H9 (cell line): Measurements from ENCODE around the gene RBM45. TPM values are rescaled to one million over a fixed set of nuclear protein-coding genes. Genes with fewer than 3 reads are reported as not detected.

Experiments
- DNase-seq: peaks from one replicate; pipeline ENCODE4 v3.0.0-alpha.2; 2017
- H2AFZ ChIP-seq: one replicate; pipeline ENCODE4 v1.6.1; 2013; ENCODE audit warnings: mild to moderate bottlenecking, low read length, control low read depth, moderate library complexity
- H2AK5ac ChIP-seq: 2 replicates; pipeline ENCODE4 v1.6.1; 2013; ENCODE audit warnings: low read length, control low read depth, mixed read lengths; ENCODE audit not compliant: insufficient read length
- H2BK120ac ChIP-seq: one replicate; pipeline ENCODE4 v1.6.1; 2013; ENCODE audit warnings: low read depth, mild to moderate bottlenecking, low read length, control low read depth, inconsistent platforms; ENCODE audit not compliant: poor library complexity, severe bottlenecking
- H2BK12ac ChIP-seq: 2 replicates; pipeline ENCODE4 v1.6.1; 2013; ENCODE audit warnings: low read length, control low read depth, mixed read lengths, low read depth; ENCODE audit not compliant: insufficient read length
- H2BK15ac ChIP-seq: 2 replicates; pipeline ENCODE4 v1.6.1; 2013; ENCODE audit warnings: low read depth, low read length, control low read depth
- H2BK20ac ChIP-seq: one replicate; pipeline ENCODE4 v1.6.1; 2013; ENCODE audit warnings: low read depth, mild to moderate bottlenecking, low read length, control low read depth, inconsistent platforms; ENCODE audit not compliant: poor library complexity, severe bottlenecking
- H2BK5ac ChIP-seq: 2 replicates; pipeline ENCODE4 v1.6.1; 2013; ENCODE audit warnings: low read length, control low read depth, mixed read lengths; ENCODE audit not compliant: insufficient read length
- H3K14ac ChIP-seq: 2 replicates; pipeline ENCODE4 v1.6.1; 2013; ENCODE audit warnings: low read length, control low read depth; ENCODE audit not compliant: insufficient read depth
- H3K18ac ChIP-seq: 2 replicates; pipeline ENCODE4 v1.6.1; 2013; ENCODE audit warnings: low read depth, mild to moderate bottlenecking, mixed read lengths, low read length, control low read depth; ENCODE audit not compliant: insufficient read length
- H3K23ac ChIP-seq: 2 replicates; pipeline ENCODE4 v1.6.1; 2013; ENCODE audit warnings: low read length, control low read depth, mixed read lengths, low read depth; ENCODE audit not compliant: insufficient read length
- H3K23me2 ChIP-seq: 2 replicates; pipeline ENCODE4 v1.6.1; 2013; ENCODE audit warnings: low read depth, mild to moderate bottlenecking, mixed read lengths, low read length, control low read depth; ENCODE audit not compliant: insufficient read length, poor library complexity, severe bottlenecking
- H3K27ac ChIP-seq: 2 replicates; pipeline ENCODE4 v1.5.1; 2013; ENCODE audit warnings: low read length, control low read depth, mixed read lengths, low read depth; ENCODE audit not compliant: insufficient read length
- H3K27me3 ChIP-seq: 2 replicates; pipeline ENCODE4 v1.6.1; 2013; ENCODE audit warnings: low read length, control low read depth, inconsistent platforms; ENCODE audit not compliant: insufficient read depth
- H3K4ac ChIP-seq: 2 replicates; pipeline ENCODE4 v1.6.1; 2013; ENCODE audit warnings: low read depth, mild to moderate bottlenecking, control low read depth, inconsistent platforms, low read length, moderate library complexity
- H3K4me1 ChIP-seq: 2 replicates; pipeline ENCODE4 v1.6.1; 2013; ENCODE audit warnings: low read length, control low read depth, inconsistent platforms; ENCODE audit not compliant: insufficient read depth
- H3K4me2 ChIP-seq: 2 replicates; pipeline ENCODE4 v1.6.1; 2013; ENCODE audit warnings: low read length, control low read depth, mixed read lengths; ENCODE audit not compliant: insufficient read length, insufficient read depth
- H3K56ac ChIP-seq: 2 replicates; pipeline ENCODE4 v1.6.1; 2013; ENCODE audit warnings: low read depth, mild to moderate bottlenecking, mixed read lengths, low read length, control low read depth; ENCODE audit not compliant: insufficient read length
- H3K79me1 ChIP-seq: 2 replicates; pipeline ENCODE4 v1.6.1; 2013; ENCODE audit warnings: low read depth, mild to moderate bottlenecking, moderate library complexity, low read length, control low read depth, inconsistent platforms; ENCODE audit not compliant: insufficient read depth, poor library complexity, severe bottlenecking
- H3K79me2 ChIP-seq: 2 replicates; pipeline ENCODE4 v1.6.1; 2013; ENCODE audit warnings: low read length, control low read depth, inconsistent platforms; ENCODE audit not compliant: insufficient read depth
- H3K9ac ChIP-seq: 2 replicates; pipeline ENCODE4 v1.6.1; 2013; ENCODE audit warnings: low read length, control low read depth, mixed read lengths; ENCODE audit not compliant: insufficient read length; ENCODE audit errors: extremely low read depth
- H3K9me3 ChIP-seq: one replicate; pipeline ENCODE4 v1.6.1; 2013; ENCODE audit warnings: low read depth, low read length, inconsistent platforms; ENCODE audit not compliant: control insufficient read depth
- H3T11ph ChIP-seq: one replicate; pipeline ENCODE4 v1.6.1; 2013; ENCODE audit warnings: mild to moderate bottlenecking, low read length, control low read depth, inconsistent platforms
- H4K20me1 ChIP-seq: one replicate; pipeline ENCODE4 v1.6.1; 2013; ENCODE audit not compliant: control insufficient read depth, insufficient read length, insufficient read depth
- H4K5ac ChIP-seq: 2 replicates; pipeline ENCODE4 v1.6.1; 2013; ENCODE audit warnings: low read depth, mild to moderate bottlenecking, mixed read lengths, low read length, control low read depth; ENCODE audit not compliant: insufficient read length
- H4K8ac ChIP-seq: replicated peaks from 2 replicates; pipeline ENCODE4 v1.6.1; 2013; ENCODE audit warnings: low read length, control low read depth, mixed read lengths, low read depth; ENCODE audit not compliant: insufficient read length
- H4K91ac ChIP-seq: 2 replicates; pipeline ENCODE4 v1.6.1; 2013; ENCODE audit warnings: low read depth, mild to moderate bottlenecking, moderate library complexity, mixed read lengths, low read length, control low read depth; ENCODE audit not compliant: insufficient read length
- H3K27ac Mint-ChIP-seq, 3 experiments: 2 replicates in 2 of 3; 3 replicates in 1 of 3; pipeline ENCODE4 v1.8.0; 2020 to 2021; ENCODE audit warnings: mixed read lengths in 3 of 3, mild to moderate bottlenecking in 1 of 3, moderate library complexity in 1 of 3
- H3K27me3 Mint-ChIP-seq: 2 replicates; pipeline ENCODE4 v1.8.0; 2021; ENCODE audit warnings: low read depth, mild to moderate bottlenecking, moderate library complexity, mixed read lengths
- H3K36me3 Mint-ChIP-seq, 3 experiments: 2 replicates in 2 of 3; 3 replicates in 1 of 3; pipeline ENCODE4 v1.8.0; 2020 to 2021; ENCODE audit warnings: low read depth in 3 of 3, mixed read lengths in 3 of 3; ENCODE audit not compliant: insufficient read depth in 1 of 3
- H3K4me1 Mint-ChIP-seq, 2 experiments: 2 replicates each; pipeline ENCODE4 v1.8.0; 2020; ENCODE audit warnings: mixed read lengths in 2 of 2
- H3K4me3 Mint-ChIP-seq, 2 experiments: 2 replicates in 1 of 2; 3 replicates in 1 of 2; pipeline ENCODE4 v1.8.0; 2020 to 2021; ENCODE audit warnings: mild to moderate bottlenecking in 2 of 2, mixed read lengths in 2 of 2, moderate library complexity in 1 of 2
- H3K9me3 Mint-ChIP-seq, 2 experiments: 2 replicates in 1 of 2; 3 replicates in 1 of 2; pipeline ENCODE4 v1.8.0; 2020; ENCODE audit warnings: mild to moderate bottlenecking in 2 of 2, mixed read lengths in 2 of 2, moderate library complexity in 1 of 2
- total RNA-seq: library from RNA; stranded (reverse); gene quantifications from 2 replicates; pipeline ENCODE4 v1.2.1, GENCODE V29; 2021
- TF ChIP-seq, protein P1 (sequence below): fragments of 200-600 bp; sonication (generic); conservative IDR thresholded peaks from 3 replicates; pipeline ENCODE4 v1.8.0; 2021; ENCODE audit warnings: antibody characterized with exemption, mild to moderate bottlenecking

Gene RBM45
- total RNA-seq, 1 experiment from 2014 or later = 13.9 TPM

GRCh38 chr2:178115271-178115670 is 3.0 kb downstream of the RBM45 start:
- Histone ChIP-seq H3K56ac (no peak overlapping the region), H3T11ph (no peak overlapping the region), H3K4me2 (no peak overlapping the region), H4K5ac (no peak overlapping the region), H3K9me3 (no peaks in the 10 kb centered on the region), H2BK15ac (no peak overlapping the region), H3K27ac (no peak overlapping the region), H3K27me3 (no peaks in the 10 kb centered on the region), H2BK12ac (no peak overlapping the region), H3K23ac (no peak overlapping the region), H3K18ac (no peak overlapping the region), H2BK120ac (no peak overlapping the region), H3K23me2 (peaks cover 8% of the 10 kb centered on the region), H3K9ac (no peak overlapping the region), H3K79me1 (no peaks in the 10 kb centered on the region), H3K4ac (no peak overlapping the region), H4K20me1 (no peaks in the 10 kb centered on the region), H2AK5ac (no peak overlapping the region), H4K8ac (no peak overlapping the region), H3K14ac (no peak overlapping the region), H2AFZ (no peak overlapping the region), H4K91ac (no peak overlapping the region), H2BK20ac (no peak overlapping the region), H3K4me1 (no peaks in the 10 kb centered on the region), H2BK5ac (no peak overlapping the region), H3K79me2 (no peaks in the 10 kb centered on the region)
- no peaks in the 10 kb centered on the region for H3K36me3 Mint-ChIP-seq
- no peak overlapping the region for H3K4me3 Mint-ChIP-seq
- H3K4me1 Mint-ChIP-seq = peaks cover 3 to 5% of the 10 kb centered on the region in 2 experiments; a peak in 3 of 4 replicates
- TF ChIP-seq, protein P1, sequence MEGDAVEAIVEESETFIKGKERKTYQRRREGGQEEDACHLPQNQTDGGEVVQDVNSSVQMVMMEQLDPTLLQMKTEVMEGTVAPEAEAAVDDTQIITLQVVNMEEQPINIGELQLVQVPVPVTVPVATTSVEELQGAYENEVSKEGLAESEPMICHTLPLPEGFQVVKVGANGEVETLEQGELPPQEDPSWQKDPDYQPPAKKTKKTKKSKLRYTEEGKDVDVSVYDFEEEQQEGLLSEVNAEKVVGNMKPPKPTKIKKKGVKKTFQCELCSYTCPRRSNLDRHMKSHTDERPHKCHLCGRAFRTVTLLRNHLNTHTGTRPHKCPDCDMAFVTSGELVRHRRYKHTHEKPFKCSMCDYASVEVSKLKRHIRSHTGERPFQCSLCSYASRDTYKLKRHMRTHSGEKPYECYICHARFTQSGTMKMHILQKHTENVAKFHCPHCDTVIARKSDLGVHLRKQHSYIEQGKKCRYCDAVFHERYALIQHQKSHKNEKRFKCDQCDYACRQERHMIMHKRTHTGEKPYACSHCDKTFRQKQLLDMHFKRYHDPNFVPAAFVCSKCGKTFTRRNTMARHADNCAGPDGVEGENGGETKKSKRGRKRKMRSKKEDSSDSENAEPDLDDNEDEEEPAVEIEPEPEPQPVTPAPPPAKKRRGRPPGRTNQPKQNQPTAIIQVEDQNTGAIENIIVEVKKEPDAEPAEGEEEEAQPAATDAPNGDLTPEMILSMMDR = no peak
- H3K9me3 Mint-ChIP-seq = no peaks in the 10 kb centered on the region
- no peak overlapping the region for H3K27ac Mint-ChIP-seq
- H3K27me3 Mint-ChIP-seq = no peaks in the 10 kb centered on the region
- no peak for DNase-seq
